GM12892 (cell line): Measurements from ENCODE around the gene EIF3L.

Experiments used
- POLR2A ChIP-seq: IDR thresholded peaks from 2 replicates; pipeline ENCODE4 v1.6.1; 2011; ENCODE audit warnings: low read depth, low read length, control low read depth
- POLR2AphosphoS5 ChIP-seq: IDR thresholded peaks from 2 replicates; pipeline ENCODE4 v1.6.1; 2011; ENCODE audit warnings: low read depth, low read length, control low read depth

DNA sequence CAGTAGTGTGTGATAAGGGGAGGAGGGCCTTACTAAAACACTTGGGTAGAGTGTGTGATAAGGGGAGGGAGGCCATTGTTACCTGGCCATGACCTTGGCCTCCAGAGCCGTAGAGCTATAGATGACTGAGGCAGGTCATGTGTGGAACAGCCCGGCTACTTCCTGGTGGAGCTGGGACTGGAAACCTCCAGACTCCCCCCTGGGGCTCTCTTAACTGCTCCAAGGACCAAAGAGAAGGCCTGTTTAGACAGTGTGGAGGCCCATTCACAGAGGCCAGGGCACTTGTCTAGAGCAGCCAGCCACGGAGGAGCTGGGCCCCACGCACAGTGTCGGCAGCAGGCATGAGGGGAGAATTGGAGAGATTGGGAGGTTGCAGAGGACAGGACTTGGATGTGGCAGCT lies 44.4 kb downstream of the EIF3L start:
- TF ChIP-seq POLR2AphosphoS5 (no peak), POLR2A (no peak)
